ENCODE data around the gene HNF1B. TPM values are rescaled to one million over a fixed set of nuclear protein-coding genes. Genes with fewer than 3 reads are reported as not detected.

HNF1B gene
- total and polyA plus RNA-seq, 2 donors (not counting 3 experiments of a cell fraction or from before 2014, with no cell fraction given) = not detected

DNA sequence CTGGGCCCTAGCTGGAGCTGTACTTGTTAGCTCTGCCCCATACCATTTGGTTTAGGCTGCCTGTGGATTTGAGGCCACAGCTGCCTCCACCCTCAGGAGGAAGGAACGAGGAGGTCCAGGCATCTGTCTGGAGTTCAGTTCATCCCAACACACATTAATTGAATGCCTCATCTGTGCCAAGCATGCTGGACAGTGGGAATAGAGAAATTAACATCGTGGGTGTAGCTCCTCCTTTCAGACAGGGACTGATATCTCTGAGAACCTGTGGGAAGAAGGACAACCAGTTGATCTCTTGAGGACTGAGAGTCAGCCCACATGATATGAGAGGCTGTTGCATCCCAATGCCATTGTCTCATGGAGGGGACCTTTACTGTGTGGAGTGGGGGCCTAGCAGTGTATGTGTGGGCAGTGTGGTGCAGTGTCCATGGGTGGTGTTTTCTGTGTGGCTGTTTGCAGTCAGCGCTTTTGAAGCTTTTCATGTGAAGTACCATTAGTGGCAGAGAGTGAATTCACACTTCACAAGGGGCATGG is 72.2 kb downstream of the HNF1B start:
- H3K4me3 ChIP-seq (replicated peaks in 1 of 3; ENCODE audit: insufficient read depth in 1 of 3, low read depth in 1 of 3, low read length in 3 of 3) = no peak overlapping the region
- H3K4me1 ChIP-seq (ENCODE audit: control insufficient read depth, extremely low read depth, insufficient read depth, low read length) = no peaks in the 10 kb centered on the region
- dilution Hi-C loops (cut with MboI; ENCODE audit: extremely low pct_ligation_motif_present, low sequenced_read_pairs) (no loop called here), intact Hi-C loops (cut with micrococcal nuclease) (no loop called here)
- no peaks in the 10 kb centered on the region for H3K79me2 ChIP-seq (ENCODE audit: control insufficient read depth, insufficient read depth, low read length)
- FAIRE-seq (no peak), DNase-seq (ENCODE audit: low read depth, low spot score) (no peak)
- no peaks in the 10 kb centered on the region for H3K36me3 ChIP-seq (ENCODE audit: control insufficient read depth in 2 of 2, extremely low read depth in 1 of 2, insufficient read depth in 2 of 2, low read length in 2 of 2)
- ChIA-PET CTCF (interaction anchor here (1.0 to 1.9 kb wide), 2 partner anchors 98 to 144 kb away, joined by 3 to 6 read pairs; no protein-coding TSS in a partner anchor), POLR2A (no interaction called here)
- H2AFZ ChIP-seq (ENCODE audit: low read depth, low read length) = no peak overlapping the region
- H3K27ac ChIP-seq (ENCODE audit: insufficient read depth, low read depth, low read length) = no peak overlapping the region
- H4K20me1 ChIP-seq (replicated peaks; ENCODE audit: control insufficient read depth, extremely low read depth, insufficient read depth, low read length) = no peaks in the 10 kb centered on the region
- no peak overlapping the region for H3K4me2 ChIP-seq (ENCODE audit: insufficient read depth, low read length)
- TF ChIP-seq POLR2A (IDR thresholded peaks at IDR 0.05; ENCODE audit: low read depth, low read length) (no peak), MAX (IDR thresholded peaks at IDR 0.05; ENCODE audit: insufficient read depth, insufficient read length) (no peak), JUN (IDR thresholded peaks at IDR 0.05; ENCODE audit: borderline replicate concordance, insufficient read depth, insufficient read length, low read depth) (no peak), EZH2 (IDR thresholded peaks at IDR 0.05; ENCODE audit: borderline replicate concordance, low read depth, low read length, severe bottlenecking) (no peak), GATA2 (IDR thresholded peaks at IDR 0.05; ENCODE audit: insufficient read depth, insufficient read length, low read depth, low read length) (no peak), MYC (IDR thresholded peaks at IDR 0.05; ENCODE audit: low read depth, low read length) (no peak), FOS (IDR thresholded peaks at IDR 0.05; ENCODE audit: borderline replicate concordance, insufficient read depth, low read length) (no peak), POLR2AphosphoS5 (IDR thresholded peaks at IDR 0.05; ENCODE audit: insufficient read depth, low read depth, low read length) (no peak)
- TF ChIP-seq, protein P1, sequence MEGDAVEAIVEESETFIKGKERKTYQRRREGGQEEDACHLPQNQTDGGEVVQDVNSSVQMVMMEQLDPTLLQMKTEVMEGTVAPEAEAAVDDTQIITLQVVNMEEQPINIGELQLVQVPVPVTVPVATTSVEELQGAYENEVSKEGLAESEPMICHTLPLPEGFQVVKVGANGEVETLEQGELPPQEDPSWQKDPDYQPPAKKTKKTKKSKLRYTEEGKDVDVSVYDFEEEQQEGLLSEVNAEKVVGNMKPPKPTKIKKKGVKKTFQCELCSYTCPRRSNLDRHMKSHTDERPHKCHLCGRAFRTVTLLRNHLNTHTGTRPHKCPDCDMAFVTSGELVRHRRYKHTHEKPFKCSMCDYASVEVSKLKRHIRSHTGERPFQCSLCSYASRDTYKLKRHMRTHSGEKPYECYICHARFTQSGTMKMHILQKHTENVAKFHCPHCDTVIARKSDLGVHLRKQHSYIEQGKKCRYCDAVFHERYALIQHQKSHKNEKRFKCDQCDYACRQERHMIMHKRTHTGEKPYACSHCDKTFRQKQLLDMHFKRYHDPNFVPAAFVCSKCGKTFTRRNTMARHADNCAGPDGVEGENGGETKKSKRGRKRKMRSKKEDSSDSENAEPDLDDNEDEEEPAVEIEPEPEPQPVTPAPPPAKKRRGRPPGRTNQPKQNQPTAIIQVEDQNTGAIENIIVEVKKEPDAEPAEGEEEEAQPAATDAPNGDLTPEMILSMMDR (IDR thresholded peaks at IDR 0.05; ENCODE audit: extremely low read depth in 1 of 2, insufficient read depth in 1 of 2, low read depth in 1 of 2, low read length in 2 of 2) = no peak
- BruUV-seq (replicated peaks) = no TSS peak
- H3K9me3 ChIP-seq (replicated peaks; ENCODE audit: control insufficient read depth, insufficient read depth, low read length) = no peaks in the 10 kb centered on the region
- H3K9me1 ChIP-seq (replicated peaks; ENCODE audit: control insufficient read depth, extremely low read depth, insufficient read depth, low read length) = no peaks in the 10 kb centered on the region
- peaks cover 12 to 14% of the 10 kb centered on the region in 2 experiments for H3K27me3 ChIP-seq (ENCODE audit: control insufficient read depth in 2 of 2, insufficient read depth in 2 of 2, low read length in 2 of 2)
- H3K9ac ChIP-seq (replicated peaks; ENCODE audit: extremely low read depth, insufficient read depth, low read length) = no peak overlapping the region

Data from endothelial cell of umbilical vein (primary cell).